ENCODE data around the gene TCF19.

Gene TCF19

DNA sequence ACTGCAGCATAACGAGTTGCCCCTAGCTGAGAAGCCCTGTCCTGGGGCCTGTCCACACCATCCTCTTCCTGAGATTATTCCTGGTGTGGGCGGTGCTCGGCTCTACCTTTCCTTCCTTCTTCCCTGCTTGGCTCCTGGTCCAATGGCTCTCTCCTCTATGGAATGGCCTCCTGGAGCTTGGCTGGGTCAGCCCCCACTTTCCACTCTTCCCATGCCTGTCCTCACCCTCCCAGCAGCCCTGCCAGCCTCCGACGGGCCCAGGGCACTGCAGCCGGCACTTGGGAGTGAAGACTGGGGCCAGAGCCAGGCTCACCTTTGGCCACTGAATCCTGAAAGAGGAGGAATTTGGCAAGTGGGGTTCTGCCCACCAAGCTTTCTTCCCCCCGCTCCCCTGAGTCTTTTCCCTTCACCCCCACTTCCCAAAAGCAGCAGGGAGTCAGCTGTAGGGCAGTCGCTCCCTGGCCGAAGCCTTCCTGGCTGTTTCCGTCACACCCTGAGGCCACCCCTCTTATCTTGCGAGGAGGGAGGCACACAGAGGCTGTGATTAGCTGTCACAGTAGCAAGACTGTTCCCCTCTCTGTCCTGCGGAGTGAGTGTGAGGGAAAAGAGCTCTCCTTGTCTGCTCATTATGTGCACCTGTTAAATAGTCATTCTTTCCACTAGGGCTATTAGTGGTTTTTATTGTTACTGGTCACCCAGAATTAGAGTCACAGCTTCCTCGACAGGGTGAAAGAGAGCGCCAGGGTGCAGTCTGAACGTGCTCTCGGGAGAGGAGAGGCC lies 31.8 kb upstream of the TCF19 start:
- DNase-seq (ENCODE audit: low read depth, low spot score) = no peak

DNA sequence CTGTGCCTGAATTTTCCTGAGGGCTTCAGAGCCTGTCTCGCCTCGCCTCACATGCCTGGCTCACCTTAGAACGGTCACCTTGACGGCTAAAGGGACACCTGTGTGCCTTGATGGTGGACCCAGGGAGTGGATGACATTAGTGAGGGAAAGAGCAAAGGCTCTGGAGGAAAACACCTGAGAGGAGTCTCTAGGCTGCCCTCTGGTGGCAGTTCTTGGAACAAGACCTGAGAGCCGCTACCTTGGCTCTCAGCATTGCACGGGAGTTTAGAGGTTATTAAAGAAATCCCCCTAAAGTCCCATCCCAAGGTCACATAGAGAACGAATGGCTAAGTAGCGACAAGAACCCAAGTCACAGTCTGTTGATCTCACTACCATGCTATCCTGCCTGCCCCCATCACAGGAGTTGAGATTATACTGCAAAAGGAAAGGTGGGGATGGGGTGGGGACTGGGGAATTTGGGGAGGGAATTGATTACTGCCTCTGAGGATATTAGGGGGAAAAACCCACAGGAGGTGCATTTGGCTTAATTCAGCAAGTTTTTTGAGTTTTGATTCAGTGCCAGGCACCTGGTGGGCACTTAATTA lies 30.2 kb upstream of the TCF19 start:
- no peak for DNase-seq (ENCODE audit: low read depth, low spot score)

DNA sequence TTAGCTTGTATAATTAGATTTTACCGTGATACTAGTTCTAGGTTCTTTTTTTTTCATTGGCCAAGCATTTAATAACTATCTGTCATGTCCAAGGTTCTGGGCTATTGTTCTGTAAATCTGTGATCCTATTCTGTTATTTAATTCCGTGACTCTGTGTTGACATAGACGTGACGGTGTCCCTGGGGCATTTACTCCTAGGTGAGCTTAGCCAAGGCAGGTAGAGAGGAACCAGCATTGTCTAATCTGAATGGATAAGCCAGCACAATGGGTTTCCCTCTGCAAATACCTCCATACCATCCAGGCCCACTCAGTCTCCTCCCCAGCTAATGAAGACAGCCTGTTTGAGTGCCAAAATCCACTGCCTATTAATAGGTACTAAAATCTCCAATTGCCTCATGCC lies 29.3 kb upstream of the TCF19 start:
- no peak for DNase-seq (ENCODE audit: low read depth, low spot score)

DNA sequence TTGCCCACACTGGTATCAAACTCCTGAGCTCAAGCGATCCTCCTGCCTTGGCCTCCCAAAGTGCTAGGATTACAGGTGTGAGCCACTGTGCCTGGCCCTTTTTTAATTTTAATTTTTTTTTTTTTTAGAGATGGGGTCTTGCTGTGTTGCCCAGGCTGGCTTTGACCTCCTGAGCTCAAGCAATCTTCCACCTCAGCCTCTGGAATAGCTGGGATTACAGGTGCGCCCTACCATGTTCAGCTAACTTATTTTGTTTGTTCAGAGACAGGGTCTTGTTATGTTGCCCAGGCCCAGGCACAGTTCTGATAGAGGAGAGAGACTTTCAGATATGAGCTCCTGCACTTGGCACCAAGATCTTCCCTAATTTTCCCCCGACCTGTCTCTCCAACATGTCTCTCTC lies 27.6 kb upstream of the TCF19 start:
- DNase-seq (ENCODE audit: low read depth, low spot score) = no peak

DNA sequence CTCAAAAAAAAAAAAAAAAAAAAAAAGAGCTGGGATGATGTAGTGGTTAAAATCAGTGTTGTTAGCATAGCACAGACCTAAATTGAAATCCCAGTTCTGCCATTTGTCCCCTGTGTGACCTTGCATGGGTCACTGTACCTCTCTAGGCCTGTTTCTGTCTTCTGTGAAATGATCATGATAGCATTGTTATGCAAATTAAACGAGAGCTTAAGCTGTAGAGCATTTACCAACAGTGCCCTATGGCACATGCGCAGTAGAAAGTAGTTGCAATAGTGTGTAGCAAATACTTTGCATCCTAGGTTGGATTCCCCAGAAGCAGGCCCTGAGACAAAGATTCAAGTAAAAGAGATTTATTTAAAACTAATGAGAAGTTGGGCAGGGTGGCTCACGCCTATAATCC lies 26.8 kb upstream of the TCF19 start:
- no peak for DNase-seq (ENCODE audit: low read depth, low spot score)

DNA sequence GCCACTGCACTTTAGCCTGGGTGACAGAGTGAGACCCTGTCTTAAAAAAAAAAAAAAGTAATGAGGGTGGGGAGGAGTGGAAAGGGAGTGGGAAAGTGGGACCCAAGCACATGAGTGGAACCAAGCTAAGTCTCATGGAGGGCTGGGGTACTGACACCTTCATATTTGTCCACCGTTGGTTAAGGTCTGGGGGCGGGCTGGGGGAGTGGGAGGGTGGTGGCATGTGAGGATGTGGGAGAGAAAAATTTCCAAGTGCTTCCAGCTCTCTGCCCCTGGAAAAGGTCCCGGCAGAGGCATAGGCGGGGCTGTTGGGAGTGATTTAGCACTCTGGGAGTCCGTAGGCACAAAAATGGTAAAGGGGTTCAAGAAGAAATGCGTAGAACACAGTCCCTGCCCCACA lies 25.6 kb upstream of the TCF19 start:
- DNase-seq (ENCODE audit: low read depth, low spot score) = no peak

DNA sequence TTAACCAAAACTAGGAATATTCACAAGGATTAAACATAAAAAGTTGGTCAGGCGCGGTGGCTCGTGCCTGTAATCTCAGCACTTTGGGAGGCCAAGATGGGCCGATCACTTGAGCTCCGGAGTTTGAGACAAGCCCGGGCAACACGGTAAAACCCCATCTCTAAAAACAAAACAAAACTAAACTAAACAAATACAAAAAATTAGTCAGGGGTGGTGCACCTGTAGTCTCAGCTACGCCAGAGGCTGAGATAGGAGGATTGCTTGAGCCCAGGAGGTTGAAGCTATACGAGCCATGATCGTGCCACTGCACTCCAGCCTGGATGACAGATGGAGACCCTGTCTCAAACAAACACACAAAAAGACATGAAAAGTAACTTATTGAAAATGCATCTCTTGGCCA lies 22.7 kb upstream of the TCF19 start:
- DNase-seq (ENCODE audit: low read depth, low spot score) = no peak

DNA sequence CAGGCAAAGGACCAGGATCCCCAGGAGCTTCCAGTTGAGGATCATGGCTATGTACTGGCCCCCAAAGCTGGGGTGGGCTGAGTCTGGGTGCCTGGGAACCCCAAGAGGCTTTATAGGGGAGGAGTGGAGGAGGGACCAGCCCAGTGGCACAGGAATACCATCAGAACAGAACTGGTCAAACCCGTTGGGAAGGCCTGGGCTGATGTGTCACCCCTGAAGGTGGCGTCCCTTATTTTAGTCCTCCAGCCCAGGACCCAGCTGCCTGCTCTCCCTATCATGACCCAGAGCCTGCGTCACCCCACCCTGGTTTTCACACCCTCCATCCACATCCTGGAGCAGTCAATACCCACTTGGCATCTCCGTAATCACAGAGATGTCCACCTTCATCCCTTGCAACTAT lies 19.4 kb upstream of the TCF19 start, which contains the start of gene PSORS1C2:
Gene PSORS1C2, minus strand, starts transcription at position 85 of the 400 bp plus-strand sequence. Its CDS starts 40 bp downstream, at position 45.
- no peak for DNase-seq (ENCODE audit: low read depth, low spot score)

DNA sequence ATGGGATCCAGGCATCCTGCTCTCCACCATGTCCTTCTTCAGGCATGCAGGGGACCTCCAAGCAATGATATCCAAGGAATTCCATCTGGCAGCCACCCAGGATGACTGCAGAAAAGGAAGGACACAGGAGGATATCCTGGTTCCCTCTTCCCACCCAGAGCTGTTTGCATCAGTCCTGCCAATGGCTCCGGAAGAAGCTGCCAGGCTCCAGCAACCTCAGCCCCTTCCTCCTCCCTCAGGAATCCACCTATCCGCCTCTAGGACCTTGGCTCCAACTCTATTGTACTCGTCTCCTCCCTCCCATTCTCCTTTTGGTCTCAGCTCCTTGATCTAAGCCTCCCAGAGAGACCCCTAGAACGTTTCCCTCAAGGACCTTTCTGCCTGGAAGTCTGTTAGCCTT lies 18.8 kb upstream of the TCF19 start:
- DNase-seq (ENCODE audit: low read depth, low spot score) = no peak

DNA sequence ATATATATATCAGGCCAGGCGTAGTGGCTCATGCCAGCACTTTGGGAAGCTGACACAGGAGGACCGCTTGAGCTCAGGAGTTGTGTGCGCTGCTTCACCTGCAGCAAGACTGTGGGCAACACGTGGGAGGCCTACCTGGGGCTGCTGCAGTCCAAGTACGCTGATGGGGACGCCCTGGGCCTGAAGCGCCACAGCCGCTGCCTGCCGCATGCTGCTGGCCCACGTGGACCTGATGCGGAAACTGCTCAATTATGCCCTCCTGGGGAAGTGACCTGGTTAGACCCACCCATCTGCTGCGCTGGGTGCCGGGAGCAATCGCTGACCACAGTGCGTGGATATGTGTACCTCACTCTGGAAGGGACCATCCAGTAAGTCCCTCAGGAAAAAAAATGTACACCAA lies 17.7 kb upstream of the TCF19 start:
- DNase-seq (ENCODE audit: low read depth, low spot score) = no peak

DNA sequence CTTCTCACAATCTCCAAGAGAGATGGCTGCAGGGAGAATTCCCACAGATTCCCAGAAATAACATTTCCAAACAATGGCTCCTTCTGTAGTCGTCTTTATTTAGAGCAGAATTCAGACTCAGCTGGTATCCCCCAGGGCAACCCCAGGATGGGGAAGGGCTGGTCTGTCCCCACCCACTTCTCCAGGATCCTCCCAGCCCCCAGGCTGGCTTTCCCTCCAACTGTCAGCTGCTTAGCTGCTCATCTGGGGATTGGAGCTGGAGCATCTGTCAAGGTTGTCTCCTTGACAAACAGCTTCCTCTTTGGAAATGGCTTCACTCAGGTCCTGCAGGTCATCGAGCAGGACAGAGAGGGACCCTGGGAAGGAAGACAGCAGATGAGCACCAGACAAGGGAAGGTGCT lies 16.0 kb upstream of the TCF19 start:
- DNase-seq (ENCODE audit: low read depth, low spot score) = no peak

DNA sequence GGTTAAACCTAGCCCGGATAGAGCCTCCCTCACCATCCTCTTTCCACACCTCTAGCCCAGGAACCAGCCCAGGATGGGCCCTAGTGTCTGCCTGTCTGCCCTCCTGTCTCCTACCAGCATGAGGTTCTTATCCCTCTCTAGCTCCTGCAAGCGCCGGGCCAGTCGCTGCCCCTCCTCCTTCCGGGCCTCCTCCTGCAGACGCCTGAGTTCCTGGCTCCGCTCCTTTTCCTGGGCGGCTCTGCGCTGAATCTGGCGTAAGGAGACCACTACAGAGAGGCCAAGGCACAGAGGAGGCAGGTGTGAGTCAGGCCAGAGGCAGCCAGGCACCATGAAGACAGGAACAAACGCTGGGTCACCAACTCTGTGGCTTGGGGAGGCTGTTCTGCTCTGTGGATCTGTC lies 15.2 kb upstream of the TCF19 start:
- DNase-seq (ENCODE audit: low read depth, low spot score) = no peak

DNA sequence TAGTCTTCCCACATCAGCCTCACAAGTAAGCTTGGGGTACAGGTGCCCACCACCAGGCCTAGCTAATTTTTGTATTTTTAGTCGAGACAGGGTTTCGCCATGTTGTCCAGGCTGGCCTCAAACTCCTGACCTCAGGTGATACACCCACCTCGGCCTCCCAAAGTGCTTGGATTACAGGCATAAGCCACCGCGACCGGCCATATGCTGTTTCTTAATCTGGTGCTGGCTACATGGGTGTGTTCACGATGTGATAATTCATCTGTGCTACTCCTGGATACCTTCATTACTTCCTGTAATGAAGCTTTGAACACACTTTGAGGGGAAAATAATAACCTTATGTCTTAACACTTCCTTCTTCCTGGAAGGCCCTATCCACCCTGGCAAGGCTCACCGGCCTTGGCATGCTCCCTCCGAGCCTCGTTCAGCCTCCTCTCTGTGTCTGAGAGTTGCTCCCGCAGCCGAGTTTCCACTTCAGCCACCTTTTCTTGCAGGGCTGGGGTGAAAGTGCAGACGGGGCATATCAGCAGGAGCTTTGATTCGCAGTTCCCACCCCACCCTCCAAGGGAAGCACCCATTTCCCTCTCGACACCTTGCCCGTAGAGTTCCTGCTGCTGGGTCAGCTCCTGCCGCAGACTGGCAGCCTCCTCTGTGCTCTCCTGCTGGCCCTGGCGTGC lies 14.0 kb upstream of the TCF19 start:
- DNase-seq (ENCODE audit: low read depth, low spot score) = no peak

DNA sequence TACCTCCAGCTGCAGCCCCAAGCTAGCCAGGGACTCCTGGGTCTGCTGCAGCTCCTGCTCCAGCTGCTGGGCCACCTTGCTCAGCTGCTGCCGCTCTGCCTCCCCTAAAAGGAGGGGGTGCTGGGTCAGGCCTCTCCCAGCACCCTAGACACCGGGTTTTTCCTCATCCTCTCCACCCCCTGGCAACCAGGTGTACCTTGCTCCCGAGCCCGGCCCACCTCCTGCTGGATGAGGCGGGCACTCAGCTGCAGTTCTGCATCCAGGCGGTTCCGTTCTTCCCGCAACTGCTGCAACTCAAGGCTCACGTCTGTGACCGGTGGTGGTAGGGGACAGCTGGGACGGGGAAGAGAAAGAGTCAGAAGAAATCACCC lies 13.4 kb upstream of the TCF19 start:
- DNase-seq (ENCODE audit: low read depth, low spot score) = no peak

DNA sequence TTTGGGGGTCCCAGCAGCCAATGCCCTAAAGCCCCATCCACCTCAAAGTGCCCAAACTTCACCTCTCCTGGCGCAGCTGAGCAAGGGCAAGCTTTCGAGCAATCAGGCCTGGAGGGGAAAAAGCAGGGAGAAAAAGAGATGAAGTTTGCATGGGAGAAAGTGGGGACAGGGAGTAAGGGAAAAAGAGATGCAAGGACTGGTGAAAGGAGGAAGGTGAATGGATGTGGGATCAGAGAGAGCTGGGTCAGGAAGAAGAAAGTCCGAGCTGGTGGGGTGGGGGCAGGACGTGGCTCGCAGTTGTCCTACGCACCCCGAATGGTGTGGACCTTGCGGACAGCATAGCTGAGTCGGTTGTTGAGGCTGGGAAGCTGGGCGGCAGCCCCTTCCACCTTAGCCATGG lies 13.0 kb upstream of the TCF19 start:
- DNase-seq (ENCODE audit: low read depth, low spot score) = no peak

DNA sequence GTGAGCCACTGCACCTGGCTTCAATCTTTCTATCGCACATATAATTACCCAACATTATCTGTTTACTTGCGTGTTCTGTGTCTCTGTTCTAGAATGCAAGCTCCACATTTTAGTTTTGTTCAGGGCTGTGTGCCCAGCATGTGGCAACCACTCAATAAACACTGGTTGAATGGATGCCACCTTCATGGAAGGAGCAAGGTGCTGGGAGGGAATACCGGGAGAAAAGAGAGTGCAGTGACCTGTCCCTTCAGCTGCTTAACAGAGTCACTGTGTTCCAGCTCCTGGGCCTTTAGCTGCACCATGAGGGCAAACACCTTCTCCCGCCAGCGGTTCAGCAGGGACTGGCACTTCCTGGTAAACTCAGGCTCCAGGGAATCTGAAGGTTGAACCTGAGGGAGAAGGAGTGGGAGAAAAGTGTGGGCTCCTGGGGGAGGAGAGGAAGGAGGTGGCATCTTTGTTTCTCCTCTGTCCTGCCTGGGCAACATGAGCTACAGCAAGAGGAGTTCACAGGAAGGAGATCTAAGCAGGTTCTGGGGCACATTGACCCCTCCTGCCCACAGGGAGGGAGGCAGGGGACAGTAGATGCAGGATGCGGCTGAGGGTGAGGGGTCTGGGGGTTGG lies 8.5 kb upstream of the TCF19 start:
- DNase-seq (ENCODE audit: low read depth, low spot score) = no peak

DNA sequence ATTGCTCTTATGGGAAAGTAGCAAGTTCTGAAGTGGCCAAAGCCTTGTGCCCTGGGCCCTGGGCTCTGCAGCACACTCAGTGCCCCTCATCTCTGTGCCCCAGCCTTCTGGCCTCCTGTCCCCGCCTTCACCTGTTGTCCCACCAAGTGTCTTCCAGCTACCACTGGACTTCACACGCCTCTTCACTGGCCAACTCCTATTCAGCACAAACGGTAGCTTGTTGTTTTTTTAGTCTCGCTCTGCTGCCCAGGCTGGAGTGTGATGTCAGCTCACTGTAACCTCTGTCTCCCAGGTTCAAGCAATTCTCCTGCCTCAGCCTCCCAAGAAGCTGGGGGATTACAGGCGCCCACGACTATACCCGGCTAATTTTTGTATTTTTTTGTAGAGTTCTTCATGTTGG lies 5.6 kb upstream of the TCF19 start:
- DNase-seq (ENCODE audit: low read depth, low spot score) = no peak

DNA sequence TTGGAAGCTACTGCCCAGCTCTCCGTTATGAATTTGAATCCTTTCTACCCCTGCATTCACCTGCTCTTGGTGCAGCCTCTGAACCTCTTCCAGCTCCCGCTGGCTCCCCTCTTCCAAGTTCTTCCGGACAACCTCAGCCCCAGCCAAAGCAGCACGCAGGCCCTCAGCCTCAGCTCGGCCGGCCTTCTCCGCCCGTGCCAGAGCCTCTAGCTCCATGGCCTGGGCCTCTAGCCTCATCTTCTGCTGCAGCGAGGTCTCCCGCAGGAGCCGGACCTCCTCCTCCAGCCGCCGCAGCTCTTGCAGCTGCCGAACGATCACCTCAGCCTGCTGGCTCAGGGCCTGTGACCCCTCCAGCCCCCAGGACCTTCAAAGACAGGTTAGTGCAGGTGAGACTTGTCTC lies 4.0 kb upstream of the TCF19 start:
- no peak for DNase-seq (ENCODE audit: low read depth, low spot score)

DNA sequence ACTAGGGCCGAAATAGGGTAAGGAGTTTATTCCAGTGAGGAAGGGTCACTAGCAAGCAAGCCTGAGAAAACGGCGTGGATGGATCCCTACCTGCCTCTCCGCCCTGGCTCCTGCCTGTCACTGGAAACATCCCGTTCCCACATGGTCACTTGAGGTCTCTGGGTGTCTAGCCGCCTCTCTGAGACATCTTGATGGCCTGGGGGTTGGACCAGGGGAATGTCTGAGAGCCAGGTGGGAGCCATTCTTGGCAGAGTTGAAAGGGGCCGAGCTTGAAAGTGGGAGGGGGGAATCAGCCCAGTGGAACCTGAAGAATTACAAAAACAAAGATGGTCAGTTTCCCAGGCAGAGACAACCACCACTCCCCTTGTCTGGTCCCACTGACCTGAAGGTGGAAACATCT lies 1.7 kb upstream of the TCF19 start:
- DNase-seq (ENCODE audit: low read depth, low spot score) = no peak

DNA sequence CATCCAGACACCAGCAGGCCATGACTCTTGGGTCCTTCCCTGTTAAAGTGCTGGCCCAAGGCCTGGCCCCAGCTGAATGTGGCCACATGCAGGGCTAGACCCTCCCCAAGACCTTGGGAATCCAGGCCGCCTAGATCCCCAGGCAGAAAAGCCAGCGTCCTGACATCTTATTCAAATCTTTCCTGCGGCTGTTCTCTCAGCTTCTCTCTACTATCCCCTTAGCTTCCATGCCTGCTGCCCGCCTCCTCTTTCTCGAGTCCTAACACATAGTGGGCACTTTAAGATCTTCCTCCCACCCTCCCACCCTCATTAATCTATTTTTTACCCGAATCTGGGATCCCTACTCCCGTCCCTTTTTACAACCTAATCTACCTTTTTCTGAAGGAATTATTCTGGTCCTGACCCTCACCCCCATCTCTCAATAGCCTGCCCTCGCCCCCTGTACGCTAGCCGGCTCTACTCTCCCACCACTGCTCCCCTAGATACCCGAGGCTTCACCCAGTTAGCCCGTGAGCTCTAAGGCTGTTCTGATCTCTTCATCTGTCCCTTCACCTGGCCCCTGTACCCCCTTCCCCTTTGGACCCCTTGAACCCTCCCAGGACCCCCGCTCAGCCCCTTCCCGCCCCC lies 763 bp upstream of the TCF19 start, which contains the start of gene CCHCR1:
Gene CCHCR1, minus strand, starts transcription at position 290 of the 627 bp plus-strand sequence. Its CDS starts 202 bp downstream, at position 88.
- DNase-seq (ENCODE audit: low read depth, low spot score) = no peak

DNA sequence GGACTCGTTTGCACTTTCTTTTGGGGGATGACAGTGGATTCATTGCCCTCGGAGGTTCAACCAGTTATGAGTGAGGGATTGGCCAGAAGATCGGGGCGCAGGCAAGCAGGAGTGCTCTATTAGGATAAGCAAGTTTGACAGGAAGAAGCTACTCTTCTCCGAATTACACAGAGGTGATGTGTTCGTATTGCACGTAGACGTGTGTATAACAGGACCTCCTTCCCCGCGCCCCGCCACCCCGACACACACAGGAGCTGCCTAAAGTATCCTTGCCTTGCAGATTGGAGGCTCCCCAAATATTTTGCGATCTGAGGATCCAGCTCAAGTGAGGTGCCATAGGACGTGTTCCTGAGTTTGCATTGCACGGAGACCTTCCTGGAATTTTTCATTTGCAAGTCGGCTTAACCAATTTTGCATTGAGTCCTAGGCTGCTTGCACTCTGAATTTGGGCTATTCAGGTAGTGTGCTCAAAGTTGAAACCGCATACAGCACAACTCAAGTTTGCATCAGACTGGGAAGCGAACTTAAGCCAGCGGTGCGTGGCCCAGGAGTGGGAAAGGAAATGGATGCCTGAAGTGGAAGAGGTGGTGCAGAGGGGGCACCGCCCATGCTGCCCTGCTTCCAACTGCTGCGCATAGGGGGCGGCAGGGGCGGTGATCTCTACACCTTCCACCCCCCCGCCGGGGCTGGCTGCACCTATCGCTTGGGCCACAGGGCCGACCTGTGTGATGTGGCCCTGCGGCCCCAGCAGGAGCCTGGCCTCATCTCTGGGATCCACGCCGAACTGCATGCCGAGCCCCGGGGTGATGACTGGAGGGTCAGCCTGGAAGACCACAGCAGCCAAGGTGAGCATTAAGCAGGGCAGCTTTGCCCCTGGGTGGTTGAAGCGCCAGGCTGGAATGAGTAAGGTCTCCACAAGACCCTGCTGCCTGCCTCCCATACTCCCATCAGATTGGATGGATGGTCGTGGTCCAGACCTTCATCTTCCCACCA lies 770 bp downstream of the TCF19 start:
- DNase-seq (ENCODE audit: low read depth, low spot score) = no peak

All from brain pericyte (primary cell).